Glutamatergic neuron (in vitro differentiated cells): ENCODE data around the gene NME1. TPM values are rescaled to one million over a fixed set of nuclear protein-coding genes. Genes with fewer than 3 reads are reported as not detected.

Experiments
- DNase-seq: peaks from one replicate; pipeline ENCODE4 v3.0.0; 2022
- H3K27ac Mint-ChIP-seq: one replicate; pipeline ENCODE4 v1.8.0; 2020; ENCODE audit warnings: mild to moderate bottlenecking, mixed read lengths, inconsistent platforms; ENCODE audit not compliant: unreplicated experiment
- H3K27me3 Mint-ChIP-seq: one replicate; pipeline ENCODE4 v1.8.0; 2020; ENCODE audit warnings: mild to moderate bottlenecking, moderate library complexity, mixed read lengths, inconsistent platforms; ENCODE audit not compliant: unreplicated experiment
- H3K36me3 Mint-ChIP-seq: one replicate; pipeline ENCODE4 v1.8.0; 2020; ENCODE audit warnings: mild to moderate bottlenecking, mixed read lengths, inconsistent platforms; ENCODE audit not compliant: unreplicated experiment
- H3K4me1 Mint-ChIP-seq: one replicate; pipeline ENCODE4 v1.8.0; 2020; ENCODE audit warnings: mild to moderate bottlenecking, low read depth, mixed read lengths, inconsistent platforms; ENCODE audit not compliant: unreplicated experiment
- H3K4me3 Mint-ChIP-seq: one replicate; pipeline ENCODE4 v1.8.0; 2020; ENCODE audit warnings: mild to moderate bottlenecking, mixed read lengths, inconsistent platforms; ENCODE audit not compliant: unreplicated experiment
- H3K9me3 Mint-ChIP-seq: one replicate; pipeline ENCODE4 v1.8.0; 2020; ENCODE audit warnings: mild to moderate bottlenecking, moderate library complexity, mixed read lengths, inconsistent platforms; ENCODE audit not compliant: unreplicated experiment
- total RNA-seq: library from RNA; stranded (reverse); fragmentation: NEBNext Ultra II Directional; extraction: Animal tissue kit (Norgen Biotek cat#: 25700); gene quantifications from one replicate; pipeline ENCODE4 v1.2.1, GENCODE V29; 2021; ENCODE audit not compliant: unreplicated experiment
- TF ChIP-seq, protein P1 (sequence below): fragments of 200-600 bp; sonication (generic); IDR thresholded peaks from one replicate; pipeline ENCODE4 v1.5.0; 2021; ENCODE audit not compliant: partially characterized antibody, unreplicated experiment

NME1 gene
- total RNA-seq, 1 donor from 2014 or later = 125 TPM

DNA sequence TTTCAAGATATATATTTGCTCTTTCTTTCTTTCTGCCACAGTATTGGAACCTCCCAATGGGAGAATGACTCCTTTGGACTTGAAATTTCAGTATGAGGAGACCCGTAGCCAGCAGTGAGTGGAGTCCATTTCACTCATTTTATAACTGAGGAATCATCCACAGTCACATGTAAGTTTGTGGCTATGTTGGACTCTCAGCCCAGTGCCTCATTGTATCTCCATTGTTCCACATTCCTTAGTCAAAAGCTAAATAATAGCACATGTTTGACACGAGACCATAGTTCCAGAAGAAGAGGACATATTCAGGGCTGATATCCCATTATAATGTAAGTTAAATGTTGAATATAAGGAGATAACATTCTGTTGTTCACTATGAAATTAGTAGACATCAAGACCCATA lies 20.0 kb upstream of the NME1 start:
- Mint-ChIP-seq H3K4me3 (no peak overlapping the region), H3K27ac (no peak overlapping the region), H3K9me3 (peaks cover 3% of the 10 kb centered on the region), H3K4me1 (no peaks in the 10 kb centered on the region), H3K36me3 (no peaks in the 10 kb centered on the region), H3K27me3 (no peaks in the 10 kb centered on the region)
- TF ChIP-seq, protein P1, sequence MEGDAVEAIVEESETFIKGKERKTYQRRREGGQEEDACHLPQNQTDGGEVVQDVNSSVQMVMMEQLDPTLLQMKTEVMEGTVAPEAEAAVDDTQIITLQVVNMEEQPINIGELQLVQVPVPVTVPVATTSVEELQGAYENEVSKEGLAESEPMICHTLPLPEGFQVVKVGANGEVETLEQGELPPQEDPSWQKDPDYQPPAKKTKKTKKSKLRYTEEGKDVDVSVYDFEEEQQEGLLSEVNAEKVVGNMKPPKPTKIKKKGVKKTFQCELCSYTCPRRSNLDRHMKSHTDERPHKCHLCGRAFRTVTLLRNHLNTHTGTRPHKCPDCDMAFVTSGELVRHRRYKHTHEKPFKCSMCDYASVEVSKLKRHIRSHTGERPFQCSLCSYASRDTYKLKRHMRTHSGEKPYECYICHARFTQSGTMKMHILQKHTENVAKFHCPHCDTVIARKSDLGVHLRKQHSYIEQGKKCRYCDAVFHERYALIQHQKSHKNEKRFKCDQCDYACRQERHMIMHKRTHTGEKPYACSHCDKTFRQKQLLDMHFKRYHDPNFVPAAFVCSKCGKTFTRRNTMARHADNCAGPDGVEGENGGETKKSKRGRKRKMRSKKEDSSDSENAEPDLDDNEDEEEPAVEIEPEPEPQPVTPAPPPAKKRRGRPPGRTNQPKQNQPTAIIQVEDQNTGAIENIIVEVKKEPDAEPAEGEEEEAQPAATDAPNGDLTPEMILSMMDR = no peak
- no peak for DNase-seq

DNA sequence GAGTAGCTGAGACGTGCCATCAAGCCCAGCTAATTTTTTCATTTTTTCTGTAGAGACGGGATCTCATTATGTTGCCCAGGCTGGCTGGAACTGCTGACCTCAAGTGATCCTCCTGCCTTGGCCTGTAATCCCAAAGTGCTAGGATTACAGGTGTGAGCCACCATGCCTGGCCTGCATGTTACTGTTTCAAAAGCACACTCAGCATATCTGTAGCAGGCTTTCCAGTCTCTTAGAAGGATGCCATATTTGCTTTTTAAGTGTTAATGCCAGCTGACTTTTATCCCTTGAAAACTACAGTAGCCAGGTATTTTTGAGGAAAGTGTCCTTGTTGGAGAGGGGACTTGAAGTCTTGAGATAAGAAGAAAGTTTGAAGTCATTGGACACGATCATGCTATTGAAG lies 17.4 kb upstream of the NME1 start:
- Mint-ChIP-seq H3K4me3 (no peak overlapping the region), H3K27ac (no peak overlapping the region)
- no peak for DNase-seq

DNA sequence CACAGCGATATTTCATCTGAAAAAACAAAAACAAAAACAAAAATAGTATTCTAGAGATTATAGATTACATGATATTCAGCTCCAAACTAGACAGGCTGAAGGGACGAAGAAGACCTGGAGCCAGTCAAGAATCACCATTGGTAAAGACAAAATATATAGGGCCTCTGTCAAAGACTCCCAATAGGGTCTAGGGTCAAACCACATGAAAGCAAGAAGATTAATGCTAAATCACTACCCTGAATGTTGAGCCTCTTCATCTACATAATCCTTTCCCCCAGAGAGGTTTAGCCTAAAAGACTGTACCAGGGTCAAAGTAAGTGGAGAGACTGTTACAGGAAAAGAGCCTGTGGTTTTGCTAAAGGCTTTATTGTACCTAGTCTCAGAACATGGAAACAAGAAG lies 10.8 kb upstream of the NME1 start:
- Mint-ChIP-seq H3K27me3 (no peaks in the 10 kb centered on the region), H3K36me3 (no peaks in the 10 kb centered on the region), H3K4me1 (peaks cover 6% of the 10 kb centered on the region), H3K9me3 (peaks cover 2% of the 10 kb centered on the region), H3K27ac (no peak overlapping the region), H3K4me3 (no peak overlapping the region)
- TF ChIP-seq, protein P1 = no peak
- DNase-seq = no peak

More for the DNA sequence above, 17.4 kb upstream of the NME1 start:
- H3K27me3 Mint-ChIP-seq = no peaks in the 10 kb centered on the region
- TF ChIP-seq, protein P1 = no peak
- no peaks in the 10 kb centered on the region for H3K36me3 Mint-ChIP-seq
- peaks cover 3% of the 10 kb centered on the region for H3K9me3 Mint-ChIP-seq
- no peaks in the 10 kb centered on the region for H3K4me1 Mint-ChIP-seq

DNA sequence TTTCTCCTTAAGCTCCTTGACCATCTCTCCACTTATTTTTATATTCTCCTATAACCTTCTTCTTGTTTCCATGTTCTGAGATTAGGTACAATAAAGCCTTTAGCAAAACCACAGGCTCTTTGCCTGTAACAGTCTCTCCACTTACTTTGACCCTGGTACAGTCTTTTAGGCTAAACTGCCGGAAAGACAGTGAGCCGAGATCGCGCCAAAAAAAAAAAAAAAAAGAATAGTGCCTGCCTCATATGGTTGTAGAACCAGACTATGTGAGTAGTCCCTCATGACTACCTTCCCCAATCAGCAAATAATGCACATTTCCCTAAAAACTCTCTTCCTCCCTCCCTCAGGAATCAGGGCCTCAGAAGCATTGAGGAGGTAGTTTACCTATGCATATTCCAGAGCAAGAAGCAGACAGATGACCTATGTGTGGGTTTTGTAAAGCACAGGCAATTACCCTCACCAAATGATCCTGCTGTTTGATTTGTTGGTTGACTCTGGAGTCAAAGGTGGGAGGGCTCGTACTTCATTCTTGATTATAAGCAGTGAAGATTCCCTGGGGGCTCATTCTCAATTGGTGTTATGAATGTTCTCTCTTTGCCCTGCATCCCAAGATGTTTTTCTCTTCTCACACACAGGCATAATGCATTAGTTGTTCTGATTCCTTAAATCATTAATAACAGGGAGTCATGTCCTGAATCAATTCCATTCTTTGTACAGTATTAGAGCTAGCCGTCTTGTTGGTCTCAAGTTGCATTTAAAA lies 8.9 kb upstream of the NME1 start:
- Mint-ChIP-seq H3K27me3 (no peaks in the 10 kb centered on the region), H3K36me3 (no peaks in the 10 kb centered on the region), H3K4me1 (peaks cover 6% of the 10 kb centered on the region), H3K9me3 (peaks cover 4% of the 10 kb centered on the region), H3K4me3 (no peak overlapping the region), H3K27ac (no peak overlapping the region)
- TF ChIP-seq, protein P1 = no peak
- no peak for DNase-seq

DNA sequence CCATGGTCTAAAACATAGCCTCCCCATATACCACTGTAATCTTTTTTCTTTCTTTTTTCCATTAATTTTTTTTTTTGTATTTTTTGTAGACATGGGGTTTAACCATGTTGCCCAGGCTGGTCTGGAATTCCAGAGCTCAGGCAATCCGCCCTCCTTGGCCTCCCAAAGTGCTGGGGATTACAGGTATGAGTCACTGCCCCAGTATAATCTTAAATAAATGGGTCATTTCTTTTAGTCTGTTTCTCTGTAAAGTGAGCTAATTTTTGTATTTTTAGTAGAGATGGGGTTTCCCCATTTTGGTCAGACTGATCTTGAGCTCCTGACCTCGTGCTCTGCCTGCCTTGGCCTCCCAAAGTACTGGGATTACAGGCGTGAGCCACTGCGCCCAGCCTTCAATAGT lies 5.7 kb upstream of the NME1 start:
- Mint-ChIP-seq H3K27me3 (no peaks in the 10 kb centered on the region), H3K4me1 (peaks cover 6% of the 10 kb centered on the region), H3K27ac (no peak overlapping the region), H3K9me3 (peaks cover 4% of the 10 kb centered on the region), H3K36me3 (no peaks in the 10 kb centered on the region), H3K4me3 (no peak overlapping the region)
- TF ChIP-seq, protein P1 = no peak
- no peak for DNase-seq
